DMS114 treated with DMSO at 0.1 percent for 48 hours (cell line): ENCODE data around the gene SLAMF6.
"Not testable (repeated sequence)": the region's sequence is repeated elsewhere in the genome, so short reads cannot be mapped to it uniquely, and the experiment has no call there.

Experiments
- DNase-seq: peaks from one replicate; lab custom pipeline; 2025; ENCODE audit not compliant: unreplicated experiment; lab: John Stamatoyannopoulos, UW

Gene SLAMF6

DNA sequence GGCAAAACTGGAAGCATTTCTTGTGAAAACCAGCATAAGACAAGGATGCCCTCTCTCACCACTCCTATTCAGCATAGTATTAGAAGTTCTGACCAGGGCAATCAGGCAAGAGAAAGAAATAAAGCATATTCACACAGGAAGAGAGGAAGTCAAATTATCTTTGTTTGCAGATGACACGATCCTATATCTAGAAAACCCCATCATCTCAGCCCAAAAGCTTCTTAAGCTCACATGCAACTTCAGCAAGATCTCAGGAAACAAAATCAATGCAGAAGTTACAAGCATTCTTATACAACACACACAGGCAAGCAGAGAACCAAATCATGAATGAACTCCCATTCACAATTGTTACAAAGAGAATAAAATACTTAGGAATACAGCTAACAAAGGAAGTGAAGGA lies 7.1 kb downstream of the SLAMF6 start:
- DNase-seq = not testable (repeated sequence)

DNA sequence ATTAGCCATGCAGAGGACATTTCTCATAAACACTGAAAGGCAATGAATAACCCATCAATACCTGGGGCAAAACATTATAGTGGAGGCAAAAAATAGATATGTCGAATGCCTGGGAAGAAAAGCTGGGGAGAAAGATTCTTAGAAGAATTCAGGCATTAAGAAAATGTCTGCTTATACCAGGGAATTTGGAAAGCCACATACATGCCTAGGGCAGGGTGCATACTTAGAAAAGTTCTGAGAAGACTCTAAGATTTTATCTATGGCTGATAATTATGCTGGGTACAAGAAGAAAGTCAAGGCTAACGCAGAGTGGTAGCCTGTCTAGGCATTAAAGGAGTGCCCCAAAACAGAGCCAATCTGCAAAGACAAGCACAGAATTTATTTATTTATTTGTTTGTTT lies 18.4 kb downstream of the SLAMF6 start:
- no peak for DNase-seq

DNA sequence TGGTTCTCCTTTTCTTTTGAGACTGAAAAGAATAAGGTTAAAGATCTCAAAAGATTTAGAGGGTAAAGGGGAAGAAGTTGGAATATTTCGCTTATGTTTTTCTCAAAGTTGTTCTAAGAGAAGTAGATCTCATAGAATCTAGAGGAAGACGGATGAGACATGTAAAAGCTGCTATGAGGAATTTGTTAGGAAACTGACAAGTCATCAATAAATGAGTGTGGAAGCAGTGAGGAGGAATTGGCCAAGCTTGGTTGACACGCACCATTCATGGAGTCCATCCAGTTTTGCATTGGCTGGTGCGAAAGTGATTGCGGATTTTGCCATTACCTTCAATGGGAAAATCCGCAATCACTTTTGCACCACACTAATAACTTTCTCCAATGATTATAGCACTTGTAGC lies 20.0 kb downstream of the SLAMF6 start:
- DNase-seq = no peak

DNA sequence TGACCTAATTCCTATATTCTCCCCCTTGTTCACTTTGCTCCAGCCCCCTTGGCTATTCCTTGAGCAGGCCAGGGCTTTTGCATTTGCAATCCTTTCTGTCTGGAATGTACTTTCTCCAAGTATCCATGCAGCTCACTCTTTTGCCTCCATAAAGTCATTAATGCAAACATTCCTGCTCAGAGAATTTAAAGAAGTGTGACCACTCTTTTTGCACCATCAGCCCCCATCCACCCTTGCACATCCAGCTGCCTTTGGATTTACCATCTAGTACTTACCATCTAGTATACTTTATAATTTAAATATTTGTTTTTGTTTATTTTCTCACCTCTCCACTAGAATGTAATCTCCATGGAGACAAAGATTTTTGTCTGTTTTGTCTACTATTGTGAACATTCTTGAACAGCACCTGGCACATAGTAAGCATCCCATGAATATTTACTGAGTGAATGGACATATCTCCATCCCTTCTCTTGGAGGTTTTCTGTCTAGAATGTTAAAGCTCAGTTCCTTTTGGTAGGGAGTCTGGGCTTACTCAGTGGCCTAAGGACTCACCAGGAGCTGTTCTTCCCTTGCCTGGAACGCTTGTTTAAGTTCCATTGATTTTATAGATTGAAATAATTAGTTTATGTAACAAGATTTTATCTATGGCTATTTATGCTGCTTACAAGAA lies 22.6 kb downstream of the SLAMF6 start:
- DNase-seq = no peak

DNA sequence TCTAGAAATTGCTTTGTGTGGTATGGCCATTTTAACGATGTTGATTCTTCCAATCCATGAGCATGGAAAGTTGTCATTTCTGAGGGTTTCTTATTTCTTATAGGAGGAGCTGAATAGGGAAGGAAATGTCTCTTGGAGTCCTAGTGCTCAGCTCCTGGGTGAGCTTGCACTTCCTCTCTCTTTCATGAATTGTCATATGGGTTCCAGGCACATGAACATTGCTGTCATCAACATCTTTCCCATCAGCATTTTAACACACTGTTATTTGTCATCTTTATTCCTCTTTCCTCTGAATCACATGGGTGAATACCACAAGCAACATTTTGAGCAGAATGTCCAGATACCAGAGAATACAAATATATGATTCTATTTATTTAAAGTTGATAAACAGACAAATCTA lies 23.4 kb downstream of the SLAMF6 start:
- no peak for DNase-seq

DNA sequence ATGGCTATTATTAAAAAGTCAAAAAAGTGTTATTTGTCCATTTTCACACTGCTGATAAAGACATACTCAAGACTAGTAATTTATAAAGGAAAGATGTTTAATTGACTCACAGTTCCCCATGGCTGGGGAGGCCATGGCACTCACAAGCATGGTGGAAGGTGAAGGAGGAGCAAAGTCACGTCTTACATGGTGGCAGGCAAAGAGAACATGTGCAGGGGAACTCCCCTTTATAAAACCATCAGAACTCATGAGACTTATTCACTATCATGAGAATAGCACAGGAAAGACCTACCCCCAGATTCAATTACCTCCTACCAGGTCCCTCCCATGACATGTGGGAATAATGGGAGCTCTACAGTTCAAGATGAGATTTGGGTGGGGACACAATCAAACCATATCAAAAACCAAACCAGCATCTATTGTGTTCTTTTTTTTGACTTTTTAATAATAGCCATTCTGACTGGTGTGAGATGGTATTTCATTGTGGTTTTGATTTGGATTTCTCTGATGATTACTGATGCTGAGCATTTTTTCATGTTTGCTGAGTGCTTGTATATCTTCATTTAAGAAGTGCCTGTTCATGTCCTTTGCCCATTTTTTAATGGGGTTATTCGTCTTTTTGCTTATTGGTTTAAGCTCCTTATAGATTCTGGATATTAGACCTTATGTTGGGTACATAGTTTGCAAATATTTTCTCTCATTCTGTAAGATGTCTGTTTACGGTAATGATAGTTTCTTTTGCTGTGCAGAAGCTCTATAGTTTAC lies 24.6 kb downstream of the SLAMF6 start:
- DNase-seq = not testable (repeated sequence)

DNA sequence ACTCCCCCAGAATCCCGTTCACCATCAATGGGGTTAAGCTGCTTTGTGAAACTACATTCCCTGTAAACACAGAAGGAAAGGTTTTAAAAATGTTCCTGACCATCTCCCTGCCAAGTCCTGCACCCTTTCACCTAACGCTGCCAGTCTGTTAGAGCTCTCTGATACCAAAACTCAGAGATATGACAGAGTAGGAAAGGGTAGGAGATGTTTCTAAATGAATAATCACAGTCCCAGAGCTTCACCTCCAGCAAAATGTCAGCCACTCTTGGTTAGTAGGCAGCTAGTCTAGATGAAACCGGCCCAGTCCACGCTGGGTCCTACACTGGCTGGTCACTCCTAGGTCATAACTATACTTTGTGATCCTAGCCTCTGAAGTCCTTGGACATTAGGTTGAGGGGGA lies 26.7 kb downstream of the SLAMF6 start:
- DNase-seq = no peak

DNA sequence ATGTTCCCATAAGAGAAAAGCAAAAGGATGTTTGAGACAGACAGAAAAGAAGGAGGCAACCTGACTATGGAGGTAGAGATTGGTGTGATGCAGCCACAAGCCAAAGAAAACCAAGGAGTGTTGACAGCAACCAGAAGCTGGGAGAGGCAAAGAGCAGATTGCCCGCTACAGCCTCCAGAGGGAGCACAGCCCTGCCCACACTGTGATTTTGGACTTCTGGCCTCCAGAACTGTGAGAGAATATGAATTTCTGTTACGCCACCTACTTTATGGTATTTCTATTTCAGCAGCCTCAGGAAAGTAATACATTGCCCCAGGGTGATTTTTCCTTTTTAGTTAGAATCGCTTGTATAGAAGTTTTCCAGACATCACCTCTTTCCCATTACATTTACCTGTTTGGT lies 28.4 kb downstream of the SLAMF6 start:
- no peak for DNase-seq

DNA sequence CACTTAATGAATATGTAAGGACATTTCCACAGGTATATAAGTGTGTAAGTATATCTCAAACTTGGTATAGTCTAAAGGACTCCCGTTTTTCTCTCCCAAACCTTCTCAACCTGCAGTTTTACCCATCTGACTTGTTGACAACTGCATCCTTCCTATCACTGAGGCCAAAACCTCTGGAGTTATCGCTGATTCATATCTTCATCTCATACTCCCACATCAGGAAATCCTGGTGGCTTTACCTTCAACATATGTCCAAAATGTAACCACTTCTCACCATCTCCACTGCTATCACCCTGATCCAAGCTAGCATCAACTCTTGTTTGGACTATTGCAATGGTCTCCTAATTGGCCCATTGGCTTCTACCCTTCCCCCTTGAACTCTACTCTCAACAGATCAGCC lies 30.4 kb downstream of the SLAMF6 start:
- no peak for DNase-seq

DNA sequence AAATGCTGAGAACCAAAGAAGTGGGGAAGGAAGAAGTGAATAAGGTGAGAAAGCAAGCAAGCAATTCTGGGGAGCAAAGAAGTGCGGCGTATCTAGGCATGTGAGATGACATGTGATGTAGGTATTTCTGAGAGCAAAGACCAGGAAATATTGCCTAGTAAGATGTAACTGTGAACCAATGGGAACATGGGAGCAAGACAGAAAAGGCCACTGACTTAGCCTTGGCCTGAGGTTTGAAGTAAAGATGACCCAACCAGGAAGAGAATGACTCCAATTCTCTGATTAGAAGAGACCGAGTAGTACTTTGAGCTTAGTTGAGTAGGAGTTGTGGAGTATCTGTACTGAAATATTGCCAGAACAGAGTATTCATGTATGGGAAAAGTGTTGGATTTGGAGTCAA lies 31.1 kb downstream of the SLAMF6 start:
- DNase-seq = no peak

DNA sequence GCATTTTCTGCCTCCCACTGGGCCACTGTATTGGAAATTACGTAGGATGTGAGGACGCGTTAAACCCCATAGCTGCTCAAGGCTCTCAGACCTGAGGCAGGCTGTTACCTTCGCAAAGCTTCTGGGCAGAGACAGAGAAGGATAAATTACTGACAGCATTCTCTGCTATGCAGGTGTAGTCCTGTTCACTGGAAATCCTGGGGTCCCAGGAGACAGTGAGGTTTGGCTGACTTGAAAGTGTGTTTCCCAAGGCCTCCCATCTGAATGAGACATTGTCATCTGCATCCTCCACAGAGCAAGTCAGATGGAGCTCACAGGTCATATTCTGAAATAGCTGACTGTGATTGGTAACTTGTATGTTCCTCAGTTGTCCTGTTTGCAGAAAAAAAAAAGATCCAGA lies 32.0 kb downstream of the SLAMF6 start:
- no peak for DNase-seq

DNA sequence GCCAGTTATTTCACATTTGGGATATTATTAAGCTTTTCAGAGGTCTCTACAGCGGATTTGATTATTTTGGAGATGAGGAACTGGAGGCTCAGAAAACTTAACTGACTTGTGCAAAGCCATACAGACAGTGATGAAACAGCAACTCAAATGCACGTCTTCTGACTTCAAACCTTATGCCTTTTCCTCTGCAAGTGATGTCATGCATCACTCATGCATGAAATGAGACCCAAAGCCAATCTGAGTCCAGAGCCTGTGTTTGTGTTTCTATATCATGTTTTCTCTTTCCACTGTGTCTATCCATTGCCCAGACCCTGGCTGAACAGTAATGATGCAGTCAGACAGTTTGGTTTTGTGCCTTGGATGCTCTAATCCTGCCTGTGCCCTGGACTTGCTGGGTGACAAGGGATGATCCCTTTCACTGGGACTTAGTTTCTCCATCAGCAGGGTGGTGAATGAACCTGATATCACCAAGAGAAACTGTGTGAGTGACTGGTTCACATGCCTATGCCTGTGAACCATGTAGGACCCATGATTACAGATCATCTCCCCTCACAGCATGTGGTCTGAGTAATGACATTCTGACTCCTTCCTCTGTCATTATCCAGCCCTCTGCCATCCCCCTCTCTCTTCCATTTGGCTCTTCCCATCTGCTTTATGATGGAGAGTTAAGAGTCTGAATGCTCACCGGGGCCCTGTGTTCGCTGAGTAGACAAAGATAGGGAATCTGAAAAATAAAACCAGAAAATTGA lies 33.4 kb downstream of the SLAMF6 start:
- no peak for DNase-seq

DNA sequence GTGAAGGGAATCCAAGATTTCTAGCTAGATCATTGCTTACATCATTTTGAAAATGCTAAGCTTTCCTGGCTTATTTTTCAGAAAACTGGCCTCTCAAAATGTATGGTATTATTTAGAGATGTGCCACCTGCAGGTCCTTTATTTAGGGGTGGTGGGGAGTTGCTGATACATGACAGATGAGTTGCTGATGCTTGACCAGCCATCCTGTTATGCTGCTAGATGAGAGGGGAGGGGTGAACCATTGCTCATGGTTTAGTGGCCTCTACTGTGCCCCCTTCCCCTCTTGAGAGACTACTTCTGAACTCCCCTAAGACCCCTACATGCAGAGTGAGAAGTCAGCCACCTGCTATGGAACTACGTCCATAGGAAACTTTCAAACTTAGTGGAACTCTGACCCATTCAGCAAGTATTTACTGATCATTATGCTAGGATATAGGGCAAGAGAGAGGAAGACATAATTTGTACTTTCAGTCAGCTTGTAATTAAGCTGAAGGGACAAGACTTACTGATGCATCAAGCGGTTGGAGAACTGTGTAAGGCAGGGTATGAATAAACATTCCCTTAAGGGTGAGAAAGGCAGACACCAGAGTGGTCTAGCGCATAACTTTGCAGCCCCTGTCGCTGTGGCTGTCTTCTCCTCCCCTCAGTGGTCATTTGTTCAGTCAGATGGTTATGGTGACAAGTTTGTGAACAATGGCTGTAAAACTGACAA lies 34.6 kb downstream of the SLAMF6 start:
- no peak for DNase-seq

DNA sequence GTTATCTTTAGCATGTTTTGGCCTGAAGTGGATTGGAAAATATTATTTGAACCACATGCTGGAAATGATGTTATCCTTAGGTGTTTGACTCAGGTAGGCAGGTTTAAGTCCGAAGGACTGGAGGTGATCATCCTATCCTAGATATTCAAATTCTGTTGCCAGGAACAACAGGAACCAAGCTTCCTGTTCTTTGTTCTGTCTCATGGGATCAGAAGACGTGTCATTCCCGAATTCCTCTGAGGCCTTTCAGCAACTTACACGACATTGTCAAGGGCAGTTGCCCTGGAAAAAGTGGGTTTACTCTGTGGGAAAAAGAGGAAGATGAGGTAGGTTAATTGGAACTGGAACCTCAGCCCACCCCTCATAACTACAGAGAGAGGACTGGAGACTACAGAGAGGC lies 36.6 kb downstream of the SLAMF6 start:
- no peak for DNase-seq

DNA sequence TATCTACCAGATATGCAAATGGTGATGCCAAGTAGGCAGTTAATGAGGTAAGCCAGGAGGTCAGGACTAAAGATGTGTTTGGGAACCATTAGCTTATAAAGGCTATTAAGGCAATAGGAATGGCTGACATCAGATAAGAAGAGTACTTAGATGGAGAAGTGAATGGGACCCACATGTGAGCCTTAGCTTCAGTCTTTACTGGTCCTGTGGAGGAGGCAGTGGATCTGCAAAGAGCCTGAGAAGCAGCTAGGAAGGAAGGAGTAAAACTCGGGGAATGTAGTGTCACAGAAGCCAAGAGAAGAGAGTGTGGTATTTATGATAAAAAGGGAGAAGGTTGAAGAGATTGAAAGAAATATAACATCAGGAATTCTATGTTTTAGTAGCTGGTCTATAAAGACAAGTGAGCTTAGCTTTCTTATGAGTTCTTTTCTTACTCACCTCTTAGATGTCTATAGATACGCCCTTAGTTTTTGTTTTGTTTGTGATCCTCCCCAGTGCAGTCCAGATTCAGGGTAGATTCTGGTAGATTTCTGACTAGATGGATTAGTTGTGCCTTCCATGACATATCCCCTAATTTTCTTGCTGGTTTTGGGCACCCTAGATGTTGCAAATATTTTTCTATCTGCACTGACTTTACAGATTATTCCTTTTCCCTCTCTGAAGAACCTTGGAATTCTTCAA lies 39.4 kb downstream of the SLAMF6 start:
- no peak for DNase-seq

DNA sequence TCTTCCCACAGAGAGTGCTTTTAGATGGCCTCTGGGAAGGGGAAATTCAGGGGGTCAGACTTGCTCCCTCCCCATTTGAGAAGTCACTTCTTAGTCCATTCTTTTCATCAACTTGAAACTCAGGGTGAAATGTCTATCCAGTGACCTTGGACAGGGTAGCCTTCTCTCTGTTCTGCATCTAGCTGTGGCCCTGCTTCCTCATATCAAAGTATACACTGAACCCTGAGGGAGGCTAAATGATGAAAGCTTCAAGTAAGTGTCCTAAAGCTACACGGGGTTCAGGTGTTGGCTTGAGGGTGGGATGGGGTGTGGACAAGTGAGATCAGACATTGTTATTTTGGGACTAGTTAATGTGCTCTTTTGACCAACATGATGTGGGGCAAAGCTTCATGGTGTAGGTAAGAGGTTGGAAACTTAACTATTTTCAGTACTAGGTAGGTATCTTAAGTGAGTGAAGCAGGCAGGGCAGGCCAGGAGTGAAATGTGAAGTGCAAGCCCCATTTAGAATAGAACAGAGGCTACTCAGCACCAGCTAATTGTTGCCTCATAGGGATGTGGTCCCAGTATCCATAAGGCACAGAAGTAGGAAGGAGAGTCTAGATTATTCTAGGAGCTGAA lies 41.0 kb downstream of the SLAMF6 start:
- DNase-seq = no peak

DNA sequence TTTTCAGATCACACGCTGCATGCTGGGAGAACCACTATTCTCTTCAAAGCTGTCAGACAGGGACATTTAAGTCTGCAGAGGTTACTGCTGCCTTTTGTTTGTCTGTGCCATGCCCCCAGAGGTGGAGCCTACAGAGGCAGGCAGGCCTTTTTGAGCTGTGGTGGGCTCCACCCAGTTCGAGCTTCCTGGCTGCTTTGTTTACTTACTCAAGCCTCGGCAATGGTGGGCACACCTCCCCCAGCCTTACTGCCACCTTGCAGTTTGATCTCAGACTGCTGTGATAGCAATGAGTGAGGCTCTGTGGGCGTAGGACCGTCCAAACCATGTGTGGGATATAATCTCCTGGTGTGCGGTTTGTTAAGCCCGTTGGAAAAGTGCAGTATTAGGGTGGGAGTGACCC lies 42.3 kb downstream of the SLAMF6 start:
- DNase-seq = not testable (repeated sequence)

DNA sequence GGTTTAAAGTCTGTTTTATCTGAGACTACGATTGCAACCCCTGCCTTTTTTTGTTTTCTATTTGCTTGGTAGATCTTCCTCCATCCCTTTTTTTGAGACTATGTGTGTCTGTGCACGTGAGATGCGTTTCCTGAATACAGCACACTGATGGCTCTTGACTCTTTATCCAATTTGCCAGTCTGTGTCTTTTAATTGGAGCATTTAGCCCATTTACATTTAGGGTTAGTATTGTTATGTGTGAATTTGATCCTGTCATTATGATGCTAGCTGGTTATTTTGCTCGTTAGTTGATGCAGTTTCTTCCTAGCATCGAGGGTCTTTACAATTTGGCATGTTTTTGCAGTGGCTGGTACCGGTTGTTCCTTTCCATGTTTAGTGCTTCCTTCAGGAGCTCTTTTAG lies 44.0 kb downstream of the SLAMF6 start:
- not testable (repeated sequence) for DNase-seq

DNA sequence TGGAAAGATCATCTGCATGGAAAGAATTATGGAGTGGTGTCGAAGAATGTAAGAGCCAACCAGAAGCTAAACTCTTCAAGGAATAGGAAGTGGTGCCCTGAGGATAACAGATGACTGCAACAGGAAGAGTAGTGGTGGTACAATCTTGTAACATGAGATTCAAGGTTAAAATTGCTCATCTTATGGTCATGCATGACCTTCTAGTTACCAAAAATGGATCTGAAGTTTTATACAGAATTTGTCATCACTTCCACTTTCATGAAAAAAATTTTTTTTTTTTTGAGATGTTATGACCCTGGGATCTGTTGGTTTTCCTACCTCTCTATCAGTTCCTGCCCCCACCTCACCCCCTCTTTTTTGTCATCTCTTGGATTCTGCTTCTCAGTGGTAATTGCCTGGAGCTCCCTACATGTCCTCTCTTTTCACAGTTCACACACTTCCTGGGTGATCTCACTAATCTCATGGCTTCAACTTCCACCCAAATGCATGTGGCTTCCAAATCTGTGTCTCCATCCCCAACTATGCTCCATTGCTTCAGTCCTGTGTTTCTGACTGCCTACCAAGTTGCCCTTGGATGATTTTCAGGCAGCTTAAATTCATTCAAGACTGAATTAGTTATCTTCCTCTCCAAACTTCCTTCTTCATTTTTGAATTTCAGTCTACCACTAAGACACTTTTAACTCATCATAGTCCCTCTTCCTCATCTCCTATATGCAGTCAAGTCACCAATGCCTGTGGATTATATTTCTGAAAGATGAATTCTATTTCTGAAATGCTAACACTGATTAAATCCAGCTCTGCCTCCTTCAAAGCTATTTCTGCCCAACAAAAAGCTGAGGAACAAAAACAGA lies 48.4 kb downstream of the SLAMF6 start:
- no peak for DNase-seq

DNA sequence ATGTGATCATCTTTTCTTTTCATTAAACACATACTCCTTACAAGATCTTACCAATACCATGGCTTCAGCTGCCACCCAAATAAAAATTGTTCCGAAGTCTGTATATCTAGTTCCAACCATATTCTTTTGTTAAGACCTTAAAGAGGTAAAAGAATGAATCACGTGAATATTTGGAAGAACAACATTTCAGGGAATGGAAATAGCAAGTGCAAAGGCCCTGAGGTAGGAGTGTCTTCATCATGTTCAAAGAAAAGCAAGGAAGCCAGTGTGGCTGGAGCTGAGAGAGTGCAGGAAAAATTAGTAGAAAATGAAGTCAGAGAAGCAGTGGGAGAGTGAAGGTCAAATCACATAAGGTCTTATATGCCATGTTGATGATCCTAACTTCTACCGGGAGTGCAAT lies 50.9 kb downstream of the SLAMF6 start:
- DNase-seq = no peak
